Mucosa of descending colon (tissue), 3 donors: Measurements from ENCODE around the gene DEGS2. TPM values are rescaled to one million over a fixed set of nuclear protein-coding genes. Genes with fewer than 3 reads are reported as not detected.

Experiments used
- ATAC-seq: fragments of 200-7000 bp; cut with Tn5 transposase; one replicate; pipeline ENCODE4 v1.9.1; 2020; ENCODE audit warnings: mild to moderate bottlenecking, moderate library complexity
- DNase-seq, 3 donors: peaks; one replicate each; pipeline ENCODE4 v3.0.0-alpha.2; 2020
- H3K36me3 ChIP-seq: fragments of 200-600 bp; one replicate; pipeline ENCODE4 v1.8.0; 2021; ENCODE audit warnings: low read depth, mild to moderate bottlenecking
- H3K4me1 ChIP-seq: fragments of 200-600 bp; one replicate; pipeline ENCODE4 v1.8.0; 2021; ENCODE audit warnings: low read depth, mild to moderate bottlenecking
- H3K4me3 ChIP-seq: fragments of 200-600 bp; one replicate; pipeline ENCODE4 v1.8.0; 2021; ENCODE audit warnings: mild to moderate bottlenecking
- H3K9me3 ChIP-seq: fragments of 200-600 bp; one replicate; pipeline ENCODE4 v1.8.0; 2021; ENCODE audit warnings: mild to moderate bottlenecking
- CTCF ChIP-seq: fragments of 200-600 bp; IDR thresholded peaks from one replicate; pipeline ENCODE4 v1.8.0; 2022; ENCODE audit warnings: antibody characterized with exemption, mild to moderate bottlenecking
- intact Hi-C, 2 donors: fragments of 100-400 bp; cut with DNase I in 1 of 2; cut with micrococcal nuclease in 1 of 2; formaldehyde crosslinking; loops; one replicate each; pipeline versions ENCODE4 v1.11.0 to v1.11.1; 2022; cut with DNase I, micrococcal nuclease
- total RNA-seq, 3 donors: library from RNA; stranded (reverse); fragmentation: NEBNext Ultra II Directional in 2 of 3; extraction: Animal tissue kit (Norgen Biotek cat#: 25700) in 2 of 3; gene quantifications; one replicate each; pipeline versions ENCODE4 v1.2.1 to v1.2.4, GENCODE V29; 2021 to 2023
- donor health status: DM: no; HTN: no; CAD: no; lungs with moderate emphysema.
- donor health status: DM: no; HTN: no; CAD: no.
- donor health status: DM: no; HTN: yes; CAD: no.

DEGS2 gene
- total RNA-seq, 3 donors from 2014 or later, result 6.2 to 28.5 (median 27.9) TPM

GRCh38 chr14:100172811-100173210 is 13.4 kb upstream of the DEGS2 start:
- Histone ChIP-seq H3K4me3 (no peak overlapping the region), H3K9me3 (no peaks in the 10 kb centered on the region), H3K36me3 (no peaks in the 10 kb centered on the region), H3K4me1 (peaks cover 3% of the 10 kb centered on the region)
- DNase-seq (no peak), ATAC-seq (no peak)
- no peak for TF ChIP-seq CTCF
- intact Hi-C loops, result no loop called here

- Histone ChIP-seq H3K4me3 (no peak overlapping the region), H3K9me3 (no peaks in the 10 kb centered on the region), H3K4me1 (peaks cover 8% of the 10 kb centered on the region), H3K36me3 (no peaks in the 10 kb centered on the region)
- TF ChIP-seq CTCF, result no peak
- DNase-seq (no peak), ATAC-seq (no peak)
- intact Hi-C loops, result no loop called here
Measured at GRCh38 chr14:100170880-100171279, 11.4 kb upstream of the DEGS2 start.

GRCh38 chr14:100168506-100168905 is 9.1 kb upstream of the DEGS2 start:
- Histone ChIP-seq H3K9me3 (no peaks in the 10 kb centered on the region), H3K36me3 (no peaks in the 10 kb centered on the region), H3K4me3 (no peak overlapping the region), H3K4me1 (peaks cover 12% of the 10 kb centered on the region)
- no peak for TF ChIP-seq CTCF
- intact Hi-C loops, result no loop called here
- no peak for ATAC-seq
- DNase-seq, result no peak

GRCh38 chr14:100165831-100166440 is 6.5 kb upstream of the DEGS2 start:
- intact Hi-C loops, result no loop called here

GRCh38 chr14:100165376-100165775 is 5.9 kb upstream of the DEGS2 start:
- no peak for TF ChIP-seq CTCF
- no peaks in the 10 kb centered on the region for H3K36me3 ChIP-seq
- no peaks in the 10 kb centered on the region for H3K9me3 ChIP-seq
- ATAC-seq, result peak; percentile 89
- H3K4me1 ChIP-seq, result peaks cover 12% of the 10 kb centered on the region
- peak; percentile 49 to 69 (median 59) for DNase-seq
- intact Hi-C loops, result no loop called here
- H3K4me3 ChIP-seq, result no peak overlapping the region

More at GRCh38 chr14:100165831-100166440, 6.5 kb upstream of the DEGS2 start:
- ATAC-seq (peak; percentile 19), DNase-seq (peak in 1 of 3 donors; percentile 51)
- Histone ChIP-seq H3K9me3 (no peaks in the 10 kb centered on the region), H3K36me3 (no peaks in the 10 kb centered on the region), H3K4me3 (no peak overlapping the region), H3K4me1 (peaks cover 12% of the 10 kb centered on the region)
- TF ChIP-seq CTCF, result no peak

GRCh38 chr14:100160534-100160916 is 1.1 kb upstream of the DEGS2 start:
- intact Hi-C loops, result no loop called here
- H3K36me3 ChIP-seq, result no peaks in the 10 kb centered on the region
- peak in 2 of 3 donors; percentile 41 to 48 for DNase-seq
- peaks cover 24% of the 10 kb centered on the region for H3K4me1 ChIP-seq
- H3K4me3 ChIP-seq, result no peak overlapping the region
- ATAC-seq, result no peak
- H3K9me3 ChIP-seq, result no peaks in the 10 kb centered on the region
- no peak for TF ChIP-seq CTCF
